Adrenal gland (tissue), 12 donors: ENCODE data around the gene VWA5B1. TPM values are rescaled to one million over a fixed set of nuclear protein-coding genes. Genes with fewer than 3 reads are reported as not detected.

ENCODE experiments used
- DNase-seq, 7 donors: peaks; one replicate each; pipeline ENCODE4 v3.0.0-alpha.2; 2019 to 2020
- H3K27ac ChIP-seq, 5 donors: fragments of 200-600 bp; sonication (generic) in 4 of 5; 1 replicate in 3 of 5; 2 replicates in 2 of 5; pipeline versions ENCODE4 v1.5.1 to v1.8.0; 2016 to 2020; ENCODE audit warnings: mild to moderate bottlenecking in 1 of 5
- H3K27me3 ChIP-seq: fragments of 200-600 bp; 2 replicates; pipeline ENCODE4 v1.8.0; 2021
- H3K36me3 ChIP-seq, 2 donors: fragments of 200-600 bp; replicated peaks in 1 of 2; 1 replicate in 1 of 2; 2 replicates in 1 of 2; pipeline versions ENCODE4 v1.5.1 to v1.8.0; 2018 to 2022
- H3K4me1 ChIP-seq, 2 donors: fragments of 200-600 bp; replicated peaks in 1 of 2; 1 replicate in 1 of 2; 2 replicates in 1 of 2; pipeline versions ENCODE4 v1.5.1 to v1.8.0; 2018 to 2021
- H3K4me3 ChIP-seq, 4 donors: fragments of 200-600 bp; sonication (generic) in 3 of 4; one replicate each; pipeline ENCODE4 v1.5.1; 2016 to 2018
- H3K9me3 ChIP-seq, 3 donors: fragments of 200-600 bp; sonication (generic) in 1 of 3; replicated peaks in 1 of 3; 1 replicate in 2 of 3; 2 replicates in 1 of 3; pipeline versions ENCODE4 v1.5.1 to v1.8.0; 2016 to 2021
- POLR2A ChIP-seq, 2 donors: fragments of 450-650 bp; IDR thresholded peaks; one replicate each; pipeline ENCODE4 v1.6.1; 2017; ENCODE audit warnings: antibody characterized with exemption in 2 of 2, mild to moderate bottlenecking in 2 of 2, moderate library complexity in 1 of 2
- WGBS, 4 donors: extraction: QIAGEN DNeasy Blood & Tissue Kit in 2 of 4; methylation state at CpG; one replicate each; pipeline versions ENCODE4 v1.1.5 to v1.1.7; 2013 to 2017; 5-methylcytosine and 5-hydroxymethylcytosine counted together
- intact Hi-C, 2 donors: fragments of 100-400 bp; cut with DNase I; formaldehyde crosslinking; loops; one replicate each; pipeline versions ENCODE4 v1.14.1 to v1.15.0; 2022 to 2023
- polyA plus RNA-seq, 3 donors: library from polyadenylated mRNA; stranded (reverse); fragments of 200-250 nt in 2 of 3; fragments of 350-450 nt in 1 of 3; fragmentation: Illumina TruSeq in 1 of 3; extraction: RNeasy Lipid Tissue Mini Kit (QIAGEN cat#74804) in 1 of 3; gene quantifications; one replicate each; pipeline ENCODE4 v1.2.3, GENCODE V29; 2013 to 2014
- total RNA-seq, 9 donors: library from RNA; depleted of rRNA in 4 of 9; stranded (reverse); fragments of >200 nt in 4 of 9; fragments of 120-200 nt in 1 of 9; fragmentation: NEBNext Ultra II Directional in 1 of 9; extraction: Animal tissue kit (Norgen Biotek cat#: 25700) in 1 of 9; gene quantifications; one replicate each; pipeline versions ENCODE4 v1.1.0 to v1.2.4, GENCODE V29; 2013 to 2023
- TF ChIP-seq, protein P1 (sequence below), 6 experiments: fragments of 450-650 bp in 4 of 6; fragments of 200-600 bp in 2 of 6; sonication (generic) in 1 of 6; IDR thresholded peaks; 1 replicate in 5 of 6; 2 replicates in 1 of 6; pipeline versions ENCODE4 v1.5.1 to v1.8.0; 2016 to 2021; ENCODE audit warnings: antibody characterized with exemption in 6 of 6, mild to moderate bottlenecking in 2 of 6, moderate library complexity in 1 of 6
- donor health status: healthy with polysubstance abuse.
- donor health status: Bipolar disorder and iron deficiency.
- donor health status: DM: yes; HTN: yes; CAD: no.
- donor health status: DM: no; HTN: no; CAD: no.
- donor health status: DM: no; HTN: no; CAD: no.
- donor health status: DM: yes; HTN: yes; CAD: no.

The VWA5B1 gene
- total and polyA plus RNA-seq, 12 donors: 0.07 to 2.5 (median 0.26) TPM; not detected in 5

DNA sequence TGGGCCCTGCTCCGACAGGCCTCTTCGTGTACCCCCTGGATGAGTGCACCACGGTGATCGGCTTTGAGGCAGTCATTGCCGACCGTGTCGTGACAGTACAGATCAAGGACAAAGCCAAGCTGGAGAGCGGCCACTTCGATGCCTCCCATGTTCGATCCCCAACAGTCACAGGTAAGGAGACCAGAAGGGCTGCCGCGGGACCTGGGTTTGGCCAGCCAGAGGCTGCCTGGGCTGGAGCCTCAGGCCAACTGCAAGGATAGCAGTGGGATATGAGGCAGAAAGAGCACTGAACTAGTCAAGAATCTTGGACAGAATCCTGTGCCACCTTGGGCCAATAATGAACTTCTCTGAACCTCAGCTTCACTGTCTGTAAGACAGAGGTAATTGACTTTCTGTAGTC is 22.1 kb downstream of the VWA5B1 start:
- intact Hi-C loops: no loop called here
- no peak for TF ChIP-seq POLR2A (IDR thresholded peaks at IDR 0.05)
- TF ChIP-seq, protein P1, sequence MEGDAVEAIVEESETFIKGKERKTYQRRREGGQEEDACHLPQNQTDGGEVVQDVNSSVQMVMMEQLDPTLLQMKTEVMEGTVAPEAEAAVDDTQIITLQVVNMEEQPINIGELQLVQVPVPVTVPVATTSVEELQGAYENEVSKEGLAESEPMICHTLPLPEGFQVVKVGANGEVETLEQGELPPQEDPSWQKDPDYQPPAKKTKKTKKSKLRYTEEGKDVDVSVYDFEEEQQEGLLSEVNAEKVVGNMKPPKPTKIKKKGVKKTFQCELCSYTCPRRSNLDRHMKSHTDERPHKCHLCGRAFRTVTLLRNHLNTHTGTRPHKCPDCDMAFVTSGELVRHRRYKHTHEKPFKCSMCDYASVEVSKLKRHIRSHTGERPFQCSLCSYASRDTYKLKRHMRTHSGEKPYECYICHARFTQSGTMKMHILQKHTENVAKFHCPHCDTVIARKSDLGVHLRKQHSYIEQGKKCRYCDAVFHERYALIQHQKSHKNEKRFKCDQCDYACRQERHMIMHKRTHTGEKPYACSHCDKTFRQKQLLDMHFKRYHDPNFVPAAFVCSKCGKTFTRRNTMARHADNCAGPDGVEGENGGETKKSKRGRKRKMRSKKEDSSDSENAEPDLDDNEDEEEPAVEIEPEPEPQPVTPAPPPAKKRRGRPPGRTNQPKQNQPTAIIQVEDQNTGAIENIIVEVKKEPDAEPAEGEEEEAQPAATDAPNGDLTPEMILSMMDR (IDR thresholded peaks at IDR 0.05): no peak
- WGBS, 4 donors: 86 to 100% (median 94%) methylated on average over 5 to 12 of the region's 12 CpGs

DNA sequence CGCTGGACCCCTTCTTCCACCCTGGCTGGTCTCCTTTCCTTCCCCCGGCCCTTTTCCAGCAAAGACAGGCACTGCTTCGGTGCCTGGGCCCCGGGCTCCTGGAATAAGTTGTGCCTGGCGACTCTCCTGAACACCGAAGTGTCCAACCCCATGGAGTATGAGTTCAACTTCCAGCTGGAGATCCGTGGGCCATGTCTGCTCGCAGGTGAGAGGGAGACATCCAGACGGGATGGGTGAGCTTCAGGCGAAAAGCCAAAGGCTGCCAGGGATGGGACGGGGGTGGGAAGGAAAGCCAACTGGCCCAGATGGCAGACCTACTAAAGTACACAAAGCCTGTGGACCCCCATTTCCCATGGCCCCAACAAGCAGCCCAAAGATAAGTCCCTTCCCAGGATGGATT is 26.8 kb downstream of the VWA5B1 start:
- Histone ChIP-seq H3K4me3 (no peak overlapping the region), H3K9me3 (no peaks in the 10 kb centered on the region), H3K4me1 (no peaks in the 10 kb centered on the region), H3K36me3 (no peaks in the 10 kb centered on the region), H3K27me3 (no peaks in the 10 kb centered on the region), H3K27ac (no peak overlapping the region)
- WGBS, 4 donors: 88 to 98% (median 95%) methylated on average over 8 to 11 of the region's 11 CpGs
- DNase-seq: no peak
- no peak for TF ChIP-seq POLR2A (IDR thresholded peaks at IDR 0.05)
- TF ChIP-seq, protein P1 (IDR thresholded peaks at IDR 0.05): no peak
- intact Hi-C loops: no loop called here

More for the DNA sequence above, 22.1 kb downstream of the VWA5B1 start:
- Histone ChIP-seq H3K4me1 (peaks cover 0 to 8% of the 10 kb centered on the region in 2 donors), H3K4me3 (no peak overlapping the region), H3K27ac (no peak overlapping the region), H3K36me3 (no peaks in the 10 kb centered on the region), H3K9me3 (no peaks in the 10 kb centered on the region), H3K27me3 (no peaks in the 10 kb centered on the region)
- DNase-seq: no peak

DNA sequence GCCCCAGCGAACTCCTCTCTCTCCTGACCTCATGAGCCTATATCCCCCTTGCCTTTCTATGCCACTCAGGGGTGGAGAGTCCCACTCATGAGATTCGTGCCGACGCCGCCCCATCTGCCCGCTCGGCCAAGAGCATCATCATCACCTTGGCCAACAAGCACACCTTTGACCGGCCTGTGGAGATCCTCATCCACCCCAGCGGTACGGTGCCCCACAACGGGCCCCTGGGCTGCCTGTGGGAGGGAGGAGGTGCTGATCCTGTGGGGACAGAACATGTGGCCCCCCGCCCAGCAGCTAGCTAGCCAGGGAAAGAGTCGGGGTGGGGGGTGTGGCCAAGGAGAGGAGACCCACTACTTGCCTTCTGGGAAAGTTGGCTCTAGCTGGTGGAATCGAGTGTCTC is 27.8 kb downstream of the VWA5B1 start:
- intact Hi-C loops: no loop called here
- WGBS, 4 donors: 94 to 95% (median 94%) methylated on average over 8 to 14 of the region's 14 CpGs
- no peaks in the 10 kb centered on the region for H3K4me1 ChIP-seq
- H3K27ac ChIP-seq: no peak overlapping the region
- no peaks in the 10 kb centered on the region for H3K27me3 ChIP-seq
- no peak for DNase-seq
- no peaks in the 10 kb centered on the region for H3K9me3 ChIP-seq
- no peaks in the 10 kb centered on the region for H3K36me3 ChIP-seq
- no peak overlapping the region for H3K4me3 ChIP-seq
- TF ChIP-seq, protein P1 (IDR thresholded peaks at IDR 0.05): no peak
- no peak for TF ChIP-seq POLR2A (IDR thresholded peaks at IDR 0.05)

DNA sequence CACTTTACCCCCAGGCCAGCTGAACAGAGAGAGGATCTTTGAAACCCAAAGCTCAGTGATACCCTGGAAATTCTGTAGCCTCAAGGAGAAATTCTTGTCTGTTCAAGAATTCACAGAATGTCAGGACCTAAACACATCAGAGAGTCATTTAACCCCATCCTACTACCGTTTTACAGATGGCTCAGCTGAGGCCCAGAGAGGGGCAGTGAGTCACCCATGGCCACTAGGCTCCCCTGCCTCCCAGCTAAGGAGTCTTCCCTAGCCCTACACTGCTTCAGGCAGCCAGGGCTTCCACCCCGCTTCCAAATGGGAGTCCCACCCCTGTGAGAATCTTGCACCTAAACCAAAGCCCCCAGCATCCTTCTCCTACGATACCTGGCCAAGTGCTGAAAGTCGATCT is 28.3 kb downstream of the VWA5B1 start:
- no peaks in the 10 kb centered on the region for H3K4me1 ChIP-seq
- no peaks in the 10 kb centered on the region for H3K27me3 ChIP-seq
- DNase-seq: no peak
- H3K27ac ChIP-seq: no peak overlapping the region
- H3K36me3 ChIP-seq: no peaks in the 10 kb centered on the region
- intact Hi-C loops: no loop called here
- H3K4me3 ChIP-seq: no peak overlapping the region
- TF ChIP-seq POLR2A (IDR thresholded peaks at IDR 0.05): no peak
- TF ChIP-seq, protein P1 (IDR thresholded peaks at IDR 0.05): no peak
- H3K9me3 ChIP-seq: no peaks in the 10 kb centered on the region
- 81 to 92% (median 85%) methylated on average over 4 of the region's 4 CpGs for WGBS, 4 donors
